ENCODE measurements around the gene CERS1.

CERS1 gene

DNA sequence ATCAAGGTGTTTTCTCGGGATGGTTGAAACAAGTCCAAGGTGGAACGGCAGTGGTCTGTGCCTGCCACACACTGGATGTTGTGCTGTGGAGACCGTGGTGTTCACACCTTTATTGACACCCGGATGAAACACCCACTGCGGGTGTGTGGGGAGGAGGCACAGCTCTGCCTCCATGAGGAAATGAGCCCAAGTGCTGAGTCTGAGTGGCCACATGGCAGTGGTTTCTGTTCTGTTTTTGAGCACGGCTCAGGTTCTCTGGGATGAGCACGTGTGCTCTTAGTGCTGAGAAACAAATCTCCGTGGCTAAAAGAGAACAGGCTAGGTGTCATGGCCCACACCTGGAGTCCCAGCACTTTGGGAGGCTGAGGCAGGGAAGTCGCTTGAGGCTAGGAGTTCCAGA lies 34.7 kb downstream of the CERS1 start:
- Histone ChIP-seq H3K4me1 (ENCODE audit: control insufficient read depth, insufficient read depth, low read length) (no peaks in the 10 kb centered on the region), H3K36me3 (ENCODE audit: control insufficient read depth in 2 of 2, insufficient read depth in 1 of 2, low read length in 2 of 2) (peaks cover 32 to 100% of the 10 kb centered on the region in 2 experiments), H3K27ac (ENCODE audit: extremely low read depth, low read depth, low read length) (no peak overlapping the region), H3K9me3 (ENCODE audit: control insufficient read depth, insufficient read depth, low read depth, low read length) (no peaks in the 10 kb centered on the region), H3K4me3 (ENCODE audit: low read depth, low read length) (no peak overlapping the region)
- ChIA-PET CTCF (interaction anchor here (0.6 to 0.9 kb wide), 4 partner anchors 10 to 345 kb away, joined by 3 to 5 read pairs (median 4); no protein-coding TSS in a partner anchor), POLR2A (interaction anchor here (1.0 kb wide), 1 partner anchor 13 kb away, joined by 3 read pairs; no protein-coding TSS in a partner anchor)
- TF ChIP-seq YY1 (tag by site-specific recombination; IDR thresholded peaks at IDR 0.05): no peak
- TF ChIP-seq ZNF514 (tag by site-specific recombination; IDR thresholded peaks at IDR 0.05): no peak
- no peak for TF ChIP-seq ZNF302 (tag by site-specific recombination; IDR thresholded peaks at IDR 0.05; ENCODE audit: low read depth)
- TF ChIP-seq, protein P1, sequence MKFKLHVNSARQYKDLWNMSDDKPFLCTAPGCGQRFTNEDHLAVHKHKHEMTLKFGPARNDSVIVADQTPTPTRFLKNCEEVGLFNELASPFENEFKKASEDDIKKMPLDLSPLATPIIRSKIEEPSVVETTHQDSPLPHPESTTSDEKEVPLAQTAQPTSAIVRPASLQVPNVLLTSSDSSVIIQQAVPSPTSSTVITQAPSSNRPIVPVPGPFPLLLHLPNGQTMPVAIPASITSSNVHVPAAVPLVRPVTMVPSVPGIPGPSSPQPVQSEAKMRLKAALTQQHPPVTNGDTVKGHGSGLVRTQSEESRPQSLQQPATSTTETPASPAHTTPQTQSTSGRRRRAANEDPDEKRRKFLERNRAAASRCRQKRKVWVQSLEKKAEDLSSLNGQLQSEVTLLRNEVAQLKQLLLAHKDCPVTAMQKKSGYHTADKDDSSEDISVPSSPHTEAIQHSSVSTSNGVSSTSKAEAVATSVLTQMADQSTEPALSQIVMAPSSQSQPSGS (tag by site-specific recombination; IDR thresholded peaks at IDR 0.05; ENCODE audit: low read depth): no peak
- no peak for TF ChIP-seq ZBTB7A (tag by site-specific recombination; IDR thresholded peaks at IDR 0.05; ENCODE audit: low read depth)
- TF ChIP-seq ZNF624 (tag by site-specific recombination; IDR thresholded peaks at IDR 0.05): no peak
- no peak for TF ChIP-seq ZIC2 (tag by site-specific recombination; IDR thresholded peaks at IDR 0.05)
- TF ChIP-seq ZNF792 (tag by site-specific recombination; IDR thresholded peaks at IDR 0.05): no peak
- TF ChIP-seq TCF7L2 (IDR thresholded peaks at IDR 0.05; ENCODE audit: borderline replicate concordance, low read depth, low read length): no peak
- no peak for TF ChIP-seq ELK4 (IDR thresholded peaks at IDR 0.05; ENCODE audit: borderline replicate concordance, low read depth, low read length)
- no peak for TF ChIP-seq FEZF1 (tag by site-specific recombination; IDR thresholded peaks at IDR 0.05)
- no peak for TF ChIP-seq ZNF114 (tag by site-specific recombination; IDR thresholded peaks at IDR 0.05)
- TF ChIP-seq ZFP69B (tag by site-specific recombination; IDR thresholded peaks at IDR 0.05): no peak
- no peak for TF ChIP-seq ZNF350 (tag by site-specific recombination; IDR thresholded peaks at IDR 0.05)
- no peak for TF ChIP-seq ZNF214 (tag by site-specific recombination; IDR thresholded peaks at IDR 0.05; ENCODE audit: borderline replicate concordance)

- CTCF ChIA-PET: interaction anchor here (0.7 kb wide), 1 partner anchor 344 kb away, joined by 3 read pairs; no protein-coding TSS in a partner anchor
- Histone ChIP-seq H3K4me3 (ENCODE audit: low read depth, low read length) (no peak overlapping the region), H3K9me3 (ENCODE audit: control insufficient read depth, insufficient read depth, low read depth, low read length) (no peaks in the 10 kb centered on the region), H3K36me3 (ENCODE audit: control insufficient read depth in 2 of 2, insufficient read depth in 1 of 2, low read length in 2 of 2) (peaks cover 32 to 100% of the 10 kb centered on the region in 2 experiments), H3K4me1 (ENCODE audit: control insufficient read depth, insufficient read depth, low read length) (no peaks in the 10 kb centered on the region), H3K27ac (ENCODE audit: extremely low read depth, low read depth, low read length) (no peak overlapping the region)
- POLR2A ChIA-PET: interaction anchor here (1.0 kb wide), 1 partner anchor 12 kb away, joined by 3 read pairs; no protein-coding TSS in a partner anchor
- TF ChIP-seq, protein P2, sequence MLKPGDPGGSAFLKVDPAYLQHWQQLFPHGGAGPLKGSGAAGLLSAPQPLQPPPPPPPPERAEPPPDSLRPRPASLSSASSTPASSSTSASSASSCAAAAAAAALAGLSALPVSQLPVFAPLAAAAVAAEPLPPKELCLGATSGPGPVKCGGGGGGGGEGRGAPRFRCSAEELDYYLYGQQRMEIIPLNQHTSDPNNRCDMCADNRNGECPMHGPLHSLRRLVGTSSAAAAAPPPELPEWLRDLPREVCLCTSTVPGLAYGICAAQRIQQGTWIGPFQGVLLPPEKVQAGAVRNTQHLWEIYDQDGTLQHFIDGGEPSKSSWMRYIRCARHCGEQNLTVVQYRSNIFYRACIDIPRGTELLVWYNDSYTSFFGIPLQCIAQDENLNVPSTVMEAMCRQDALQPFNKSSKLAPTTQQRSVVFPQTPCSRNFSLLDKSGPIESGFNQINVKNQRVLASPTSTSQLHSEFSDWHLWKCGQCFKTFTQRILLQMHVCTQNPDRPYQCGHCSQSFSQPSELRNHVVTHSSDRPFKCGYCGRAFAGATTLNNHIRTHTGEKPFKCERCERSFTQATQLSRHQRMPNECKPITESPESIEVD (tag by site-specific recombination; IDR thresholded peaks at IDR 0.05): no peak
- no peak for TF ChIP-seq ZNF777 (tag by site-specific recombination; IDR thresholded peaks at IDR 0.05; ENCODE audit: borderline replicate concordance)
- no peak for TF ChIP-seq ZSCAN4 (tag by site-specific recombination; IDR thresholded peaks at IDR 0.05)
- no peak for TF ChIP-seq TSHZ1 (tag by site-specific recombination; IDR thresholded peaks at IDR 0.05; ENCODE audit: borderline replicate concordance)
- no peak for TF ChIP-seq ZBTB21 (tag by site-specific recombination; IDR thresholded peaks at IDR 0.05)
- TF ChIP-seq ZSCAN30 (tag by site-specific recombination; IDR thresholded peaks at IDR 0.05): no peak
- TF ChIP-seq, protein P3, sequence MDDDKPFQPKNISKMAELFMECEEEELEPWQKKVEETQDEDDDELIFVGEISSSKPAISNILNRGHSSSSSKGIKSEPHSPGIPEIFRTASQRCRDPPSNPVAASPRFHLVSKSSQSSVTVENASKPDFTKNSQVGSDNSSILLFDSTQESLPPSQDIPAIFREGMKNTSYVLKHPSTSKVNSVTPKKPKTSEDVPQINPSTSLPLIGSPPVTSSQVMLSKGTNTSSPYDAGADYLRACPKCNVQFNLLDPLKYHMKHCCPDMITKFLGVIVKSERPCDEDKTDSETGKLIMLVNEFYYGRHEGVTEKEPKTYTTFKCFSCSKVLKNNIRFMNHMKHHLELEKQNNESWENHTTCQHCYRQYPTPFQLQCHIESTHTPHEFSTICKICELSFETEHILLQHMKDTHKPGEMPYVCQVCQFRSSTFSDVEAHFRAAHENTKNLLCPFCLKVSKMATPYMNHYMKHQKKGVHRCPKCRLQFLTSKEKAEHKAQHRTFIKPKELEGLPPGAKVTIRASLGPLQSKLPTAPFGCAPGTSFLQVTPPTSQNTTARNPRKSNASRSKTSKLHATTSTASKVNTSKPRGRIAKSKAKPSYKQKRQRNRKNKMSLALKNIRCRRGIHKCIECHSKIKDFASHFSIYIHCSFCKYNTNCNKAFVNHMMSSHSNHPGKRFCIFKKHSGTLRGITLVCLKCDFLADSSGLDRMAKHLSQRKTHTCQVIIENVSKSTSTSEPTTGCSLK (tag by site-specific recombination; IDR thresholded peaks at IDR 0.05): no peak
- TF ChIP-seq ZNF302 (tag by site-specific recombination; IDR thresholded peaks at IDR 0.05; ENCODE audit: low read depth): no peak
- no peak for TF ChIP-seq ZBTB17 (tag by site-specific recombination; IDR thresholded peaks at IDR 0.05)
- no peak for TF ChIP-seq ZNF112 (tag by site-specific recombination; IDR thresholded peaks at IDR 0.05)
Measured at GRCh38 chr19:18860725-18861124, 35.2 kb downstream of the CERS1 start.

Measured in HEK293 (cell line).